A549 (cell line): ENCODE measurements around the gene DNAH8. TPM values are rescaled to one million over a fixed set of nuclear protein-coding genes. Genes with fewer than 3 reads are reported as not detected.

Source experiments
- ATAC-seq, 2 experiments: fragments of 200-7000 bp in 1 of 2; fragments of >200 bp in 1 of 2; cut with Nextera tagmentation in 1 of 2; cut with Tn5 transposase in 1 of 2; 3 replicates each; pipeline versions ENCODE4 v1.8.0 to v1.9.1; 2018 to 2020; ENCODE audit warnings: mild to moderate bottlenecking in 1 of 2, moderate library complexity in 1 of 2
- CTCF ChIA-PET: fragments of 300-600 bp; sonication (Branson Sonifier 250); formaldehyde crosslinking; extraction: SDS; loops from one replicate; lab custom pipeline; 2021; ENCODE audit warnings: antibody characterized with exemption, inconsistent platforms; lab: Yijun Ruan, JAX
- POLR2A ChIA-PET: fragments of 350-600 bp; formaldehyde crosslinking; extraction: SDS; loops from one replicate; lab custom pipeline; 2021; ENCODE audit warnings: antibody characterized with exemption, inconsistent platforms; lab: Yijun Ruan, JAX
- DNase-seq, 2 experiments: peaks; one replicate each; pipeline versions ENCODE4 v3.0.0 to v3.0.0-alpha.2; 2011 to 2016; ENCODE audit warnings: low read depth in 1 of 2, low spot score in 1 of 2
- FAIRE-seq: peaks from 2 replicates; lab custom pipeline; 2011; peaks lifted over from hg19 to GRCh38; lab: Jason Lieb, UNC
- H3K27ac ChIP-seq, 2 experiments: fragments of >200 bp; sonication (Bioruptor Twin); formaldehyde crosslinking; 3 replicates each; pipeline ENCODE4 v1.5.1; 2016 to 2017
- H3K4me1 ChIP-seq: fragments of >200 bp; sonication (Bioruptor Twin); formaldehyde crosslinking; 3 replicates; pipeline ENCODE4 v1.6.1; 2016
- H3K4me2 ChIP-seq: fragments of >200 bp; sonication (Bioruptor Twin); formaldehyde crosslinking; 3 replicates; pipeline ENCODE4 v1.6.1; 2016
- H3K4me3 ChIP-seq: fragments of >200 bp; sonication (Bioruptor Twin); formaldehyde crosslinking; 3 replicates; pipeline ENCODE4 v1.5.1; 2016
- H3K9me3 ChIP-seq: fragments of >200 bp; sonication (Bioruptor Twin); formaldehyde crosslinking; 3 replicates; pipeline ENCODE4 v1.6.1; 2016
- BHLHE40 ChIP-seq: IDR thresholded peaks from 2 replicates; pipeline ENCODE4 v1.6.1; 2012; ENCODE audit warnings: low read depth, low read length, inconsistent platforms
- CBX2 ChIP-seq: fragments of 200-600 bp; sonication (generic); IDR thresholded peaks from 2 replicates; pipeline ENCODE4 v1.6.1; 2016; ENCODE audit warnings: low read depth, mild to moderate bottlenecking, borderline replicate concordance
- CBX8 ChIP-seq: fragments of 200-600 bp; sonication (generic); IDR thresholded peaks from 2 replicates; pipeline ENCODE4 v1.6.1; 2016
- CHD2 ChIP-seq: fragments of 150-350 bp; IDR thresholded peaks from 2 replicates; pipeline ENCODE4 v1.6.1; 2014; ENCODE audit warnings: low read length; ENCODE audit not compliant: partially characterized antibody
- CHD4 ChIP-seq: fragments of 200-600 bp; sonication (generic); IDR thresholded peaks from 2 replicates; pipeline ENCODE4 v1.6.1; 2016; ENCODE audit warnings: antibody characterized with exemption, mild to moderate bottlenecking, borderline replicate concordance
- E2F6 ChIP-seq: IDR thresholded peaks from 2 replicates; pipeline ENCODE4 v1.6.1; 2012; ENCODE audit warnings: low read depth, borderline replicate concordance
- EHF ChIP-seq: fragments of 250-450 bp; sonication (Bioruptor Pico); IDR thresholded peaks from 2 replicates; pipeline ENCODE4 v1.5.0; 2020; ENCODE audit warnings: mild to moderate bottlenecking
- EHMT2 ChIP-seq: fragments of 200-600 bp; sonication (generic); IDR thresholded peaks from 2 replicates; pipeline ENCODE4 v1.6.1; 2016; ENCODE audit warnings: antibody characterized with exemption, low read depth, mild to moderate bottlenecking, moderate library complexity
- ELK1 ChIP-seq: fragments of 150-350 bp; IDR thresholded peaks from 2 replicates; pipeline ENCODE4 v1.6.1; 2014; ENCODE audit warnings: low read depth, mild to moderate bottlenecking, low read length
- FOSL2 ChIP-seq, 2 experiments: fragments of 450-650 bp in 1 of 2; fragments of >200 bp in 1 of 2; sonication (Bioruptor Twin) in 1 of 2; formaldehyde crosslinking; IDR thresholded peaks; 2 replicates each; pipeline versions ENCODE4 v1.5.0 to v1.6.1; 2016 to 2020; ENCODE audit warnings: mild to moderate bottlenecking in 1 of 2, moderate library complexity in 1 of 2
- HES2 ChIP-seq: fragments of >200 bp; sonication (Bioruptor Twin); formaldehyde crosslinking; IDR thresholded peaks from 2 replicates; pipeline ENCODE4 v1.6.1; 2016
- HEYL ChIP-seq: fragments of 250-450 bp; sonication (Bioruptor Pico); IDR thresholded peaks from 2 replicates; pipeline ENCODE4 v1.8.0; 2021; ENCODE audit warnings: mild to moderate bottlenecking, moderate library complexity
- HOXA7 ChIP-seq: fragments of 250-450 bp; sonication (Bioruptor Pico); IDR thresholded peaks from 2 replicates; pipeline ENCODE4 v1.5.0; 2020; ENCODE audit warnings: mild to moderate bottlenecking, moderate library complexity
- HOXB13 ChIP-seq: fragments of 250-450 bp; sonication (Bioruptor Pico); IDR thresholded peaks from 2 replicates; pipeline ENCODE4 v1.5.0; 2020; ENCODE audit warnings: low read depth, mild to moderate bottlenecking, moderate library complexity
- KDM1A ChIP-seq: fragments of 200-600 bp; sonication (generic); IDR thresholded peaks from 2 replicates; pipeline ENCODE4 v1.6.1; 2016; ENCODE audit warnings: low read depth, mild to moderate bottlenecking
- MAX ChIP-seq: IDR thresholded peaks from 2 replicates; pipeline ENCODE4 v1.6.1; 2012
- MAZ ChIP-seq: fragments of 150-350 bp; IDR thresholded peaks from 2 replicates; pipeline ENCODE4 v1.6.1; 2014; ENCODE audit warnings: antibody characterized with exemption, low read depth, low read length, borderline replicate concordance
- MYC ChIP-seq: IDR thresholded peaks from 2 replicates; pipeline ENCODE4 v1.6.1; 2012; ENCODE audit warnings: mild to moderate bottlenecking, inconsistent platforms, low read length, improper control_type of control experiment, borderline replicate concordance
- NFE2L2 ChIP-seq: fragments of 150-350 bp; conservative IDR thresholded peaks from 2 replicates; pipeline ENCODE4 v1.6.1; 2014; ENCODE audit warnings: low read length
- NR3C1 ChIP-seq: fragments of >200 bp; sonication (Bioruptor Twin); formaldehyde crosslinking; IDR thresholded peaks from 3 replicates; pipeline ENCODE4 v1.6.1; 2017
- PHF8 ChIP-seq: fragments of 200-600 bp; sonication (generic); IDR thresholded peaks from 2 replicates; pipeline ENCODE4 v1.6.1; 2016; ENCODE audit warnings: low read depth, mild to moderate bottlenecking, antibody characterized with exemption, moderate library complexity, borderline replicate concordance
- RAD21 ChIP-seq, 2 experiments: fragments of >200 bp in 1 of 2; sonication (Bioruptor Twin) in 1 of 2; formaldehyde crosslinking in 1 of 2; IDR thresholded peaks in 1 of 2; conservative IDR thresholded peaks in 1 of 2; 2 replicates in 1 of 2; 3 replicates in 1 of 2; pipeline ENCODE4 v1.6.1; 2012 to 2018; ENCODE audit warnings: inconsistent platforms in 1 of 2
- RARB ChIP-seq: fragments of 250-450 bp; sonication (Bioruptor Pico); IDR thresholded peaks from 2 replicates; pipeline ENCODE4 v1.8.0; 2021; ENCODE audit warnings: mild to moderate bottlenecking, moderate library complexity
- RCOR1 ChIP-seq: fragments of 150-350 bp; IDR thresholded peaks from 2 replicates; pipeline ENCODE4 v1.6.1; 2014; ENCODE audit warnings: antibody characterized with exemption, low read length, low read depth
- RFX5 ChIP-seq: fragments of 450-650 bp; IDR thresholded peaks from 2 replicates; pipeline ENCODE4 v1.7.1; 2014; ENCODE audit warnings: antibody characterized with exemption, mild to moderate bottlenecking, moderate library complexity
- TFCP2L1 ChIP-seq: fragments of 250-450 bp; sonication (Bioruptor Pico); IDR thresholded peaks from 2 replicates; pipeline ENCODE4 v1.5.0; 2021; ENCODE audit warnings: mild to moderate bottlenecking
- ZC3H11A ChIP-seq: fragments of 450-650 bp; IDR thresholded peaks from 2 replicates; pipeline ENCODE4 v1.6.1; 2014; ENCODE audit warnings: antibody characterized with exemption, mild to moderate bottlenecking
- ZNF302 ChIP-seq: fragments of 250-450 bp; sonication (Bioruptor Pico); IDR thresholded peaks from 2 replicates; pipeline ENCODE4 v1.9.0; 2021; ENCODE audit warnings: inconsistent platforms, mild to moderate bottlenecking, moderate library complexity
- ZSCAN20 ChIP-seq: fragments of 250-450 bp; sonication (Bioruptor Pico); IDR thresholded peaks from 2 replicates; pipeline ENCODE4 v1.8.0; 2022; ENCODE audit warnings: mild to moderate bottlenecking, moderate library complexity
- WGBS: methylation state at CpG from one replicate; pipeline ENCODE4 v1.1.6; 2017; ENCODE audit errors: missing lambda C conversion rate; 5-methylcytosine and 5-hydroxymethylcytosine counted together
- polyA plus RNA-seq, 4 experiments: library from polyadenylated mRNA; depleted of rRNA in 3 of 4; stranded (reverse); fragments of >200 nt; fragmentation: RNase III in 1 of 4; extraction: RNeasy Plus Mini Kit Qiagen cat#74134 plus additional on column Dnase treatment in 1 of 4; gene quantifications; 2 replicates in 3 of 4; 3 replicates in 1 of 4; pipeline ENCODE4 v1.2.3, GENCODE V29; 2011 to 2017
- TF ChIP-seq, protein P1 (sequence below): fragments of 250-450 bp; sonication (Bioruptor Pico); IDR thresholded peaks from 2 replicates; pipeline ENCODE4 v1.5.0; 2020; ENCODE audit warnings: low read depth, mild to moderate bottlenecking, moderate library complexity

DNAH8 gene
- polyA plus RNA-seq, 2 of the 4 experiments (the other 2 are of a cell fraction) = not detected

DNA sequence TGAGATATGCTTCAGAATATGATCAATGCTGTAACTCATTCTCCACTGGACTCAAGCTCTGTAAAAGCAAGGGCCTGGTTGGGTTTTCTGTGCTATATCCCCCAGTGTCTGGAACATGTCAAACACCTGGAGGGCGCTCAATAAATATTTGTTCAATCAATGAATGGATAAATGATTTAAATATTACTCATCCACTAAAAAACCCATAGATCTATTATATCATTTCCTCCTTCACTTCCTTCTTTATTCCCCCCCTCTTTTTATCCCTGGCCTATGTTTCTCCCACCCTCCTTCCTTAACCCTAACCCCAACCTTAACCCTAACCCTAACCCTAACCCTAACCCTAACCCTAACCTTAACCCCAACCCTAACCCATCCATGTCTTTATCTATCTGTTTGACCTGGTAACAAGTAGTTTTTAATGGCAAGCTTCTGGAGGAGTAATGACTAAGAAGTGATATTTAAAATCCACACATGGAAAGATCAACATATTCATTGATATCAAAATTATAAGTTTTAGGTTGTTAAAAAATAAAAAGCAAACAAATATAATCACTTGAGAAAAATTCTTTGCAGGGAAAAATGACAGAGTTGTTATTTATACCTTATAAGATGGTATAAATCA, 229.7 kb downstream of the DNAH8 start:
- H3K4me2 ChIP-seq = no peak overlapping the region
- FAIRE-seq (no peak), ATAC-seq (no peak)
- H3K4me1 ChIP-seq = no peaks in the 10 kb centered on the region
- ChIA-PET CTCF (no interaction called here), POLR2A (no interaction called here)
- TF ChIP-seq RCOR1 (no peak), HOXA7 (CRISPR knock-in tag) (no peak), ZSCAN20 (no peak), PHF8 (no peak), E2F6 (no peak), CBX2 (no peak), EHMT2 (no peak), BHLHE40 (no peak), RAD21 (conservative IDR thresholded peaks at IDR 0.05 in 1 of 2, IDR thresholded peaks at IDR 0.05 in 1 of 2) (no peak), CBX8 (no peak), HES2 (no peak), CHD4 (no peak), ZNF302 (CRISPR knock-in tag) (no peak), MAZ (no peak), EHF (CRISPR knock-in tag) (no peak), ZC3H11A (no peak), MYC (no peak), KDM1A (no peak)
- TF ChIP-seq, protein P1, sequence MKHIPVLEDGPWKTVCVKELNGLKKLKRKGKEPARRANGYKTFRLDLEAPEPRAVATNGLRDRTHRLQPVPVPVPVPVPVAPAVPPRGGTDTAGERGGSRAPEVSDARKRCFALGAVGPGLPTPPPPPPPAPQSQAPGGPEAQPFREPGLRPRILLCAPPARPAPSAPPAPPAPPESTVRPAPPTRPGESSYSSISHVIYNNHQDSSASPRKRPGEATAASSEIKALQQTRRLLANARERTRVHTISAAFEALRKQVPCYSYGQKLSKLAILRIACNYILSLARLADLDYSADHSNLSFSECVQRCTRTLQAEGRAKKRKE = no peak
- TF ChIP-seq, all 56 proteins: peak for 0
- Histone ChIP-seq H3K4me3 (no peak overlapping the region), H3K9me3 (no peaks in the 10 kb centered on the region), H3K27ac (no peak overlapping the region)
- DNase-seq = no peak
- 13% methylated on average over 1 of the region's 1 CpG for WGBS

DNA sequence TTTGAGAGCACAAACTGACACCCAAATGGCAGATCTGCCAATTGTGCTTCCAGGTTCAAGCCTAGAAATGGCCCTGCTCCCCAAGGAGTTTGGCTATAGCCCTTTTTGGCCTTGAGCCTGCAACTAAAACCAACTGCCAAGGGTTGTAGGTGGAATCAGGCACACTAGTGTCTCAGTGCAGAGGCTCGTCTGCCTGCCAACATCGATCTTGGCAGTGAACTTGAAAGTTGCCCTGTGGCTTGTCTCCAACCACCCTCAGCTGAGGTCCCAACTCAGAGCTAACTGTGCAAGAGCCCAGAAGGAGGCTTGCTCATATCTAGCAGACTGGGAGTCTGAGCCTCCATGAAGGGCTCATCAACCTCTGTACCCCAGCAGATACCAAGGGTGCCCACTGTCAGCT, 240.8 kb downstream of the DNAH8 start:
- CTCF ChIA-PET = no interaction called here
- no peak for DNase-seq
- POLR2A ChIA-PET = no interaction called here
- no peak for ATAC-seq
- no CpG with 5 or more reads among the region's 2 CpGs for WGBS
- TF ChIP-seq CHD2 (no peak), BHLHE40 (no peak), NR3C1 (no peak), NFE2L2 (no peak), MAZ (no peak), ZNF302 (CRISPR knock-in tag) (no peak)
- TF ChIP-seq, all 56 proteins: peak for 0
- no peak overlapping the region for H3K4me2 ChIP-seq
- no peak for FAIRE-seq
- no peaks in the 10 kb centered on the region for H3K9me3 ChIP-seq
- H3K27ac ChIP-seq = no peak overlapping the region
- H3K4me1 ChIP-seq = no peaks in the 10 kb centered on the region
- H3K4me3 ChIP-seq = no peak overlapping the region

GRCh38 chr6:38957426-38957825, 242.3 kb downstream of the DNAH8 start:
- Histone ChIP-seq H3K4me1 (no peaks in the 10 kb centered on the region), H3K4me3 (no peak overlapping the region), H3K27ac (no peak overlapping the region), H3K9me3 (no peaks in the 10 kb centered on the region), H3K4me2 (no peak overlapping the region)
- CTCF ChIA-PET = no interaction called here
- no peak for TF ChIP-seq RFX5
- no peak for TF ChIP-seq HEYL (CRISPR knock-in tag)
- TF ChIP-seq MAZ = no peak
- no peak for TF ChIP-seq MAX
- TF ChIP-seq TFCP2L1 (CRISPR knock-in tag) = no peak
- no peak for TF ChIP-seq HOXB13 (CRISPR knock-in tag)
- TF ChIP-seq, protein P1 = no peak
- no peak for TF ChIP-seq RARB (CRISPR knock-in tag)
- no peak for TF ChIP-seq RCOR1
- TF ChIP-seq ZNF302 (CRISPR knock-in tag) = no peak
- no peak for TF ChIP-seq FOSL2 (IDR thresholded peaks at IDR 0.05)
- no peak for TF ChIP-seq FOSL2 (CRISPR knock-in tag; IDR thresholded peaks at IDR 0.05)
- TF ChIP-seq ELK1 = no peak
- no peak for TF ChIP-seq E2F6
- TF ChIP-seq EHF (CRISPR knock-in tag) = no peak
- ATAC-seq (no peak), DNase-seq (no peak), FAIRE-seq (no peak)
- POLR2A ChIA-PET = no interaction called here
